GM12864 (cell line): Measurements from ENCODE around the gene CALM3.

Experiments
- DNase-seq: peaks from one replicate; pipeline ENCODE4 v3.0.0-alpha.2; 2011; ENCODE audit warnings: low read depth
- H3K4me3 ChIP-seq: 2 replicates; pipeline ENCODE4 v1.5.1; 2011; ENCODE audit warnings: mild to moderate bottlenecking, low read depth, low read length, control low read depth
- CTCF ChIP-seq: IDR thresholded peaks from 2 replicates; pipeline ENCODE4 v1.5.1; 2011; ENCODE audit warnings: low read depth, mild to moderate bottlenecking, moderate library complexity, low read length, control low read depth, inconsistent platforms; ENCODE audit errors: missing control alignments

The CALM3 gene

GRCh38 chr19:46571495-46571894 lies 29.6 kb upstream of the CALM3 start:
- TF ChIP-seq CTCF = no peak
- H3K4me3 ChIP-seq = no peak overlapping the region
- no peak for DNase-seq

GRCh38 chr19:46573679-46574498 lies 27.2 kb upstream of the CALM3 start:
- no peak for TF ChIP-seq CTCF
- no peak for DNase-seq
- no peak overlapping the region for H3K4me3 ChIP-seq

GRCh38 chr19:46574533-46574932 lies 26.6 kb upstream of the CALM3 start:
- no peak overlapping the region for H3K4me3 ChIP-seq
- no peak for DNase-seq
- no peak for TF ChIP-seq CTCF

GRCh38 chr19:46578450-46578849 lies 22.7 kb upstream of the CALM3 start:
- no peak for TF ChIP-seq CTCF
- no peak for DNase-seq
- no peak overlapping the region for H3K4me3 ChIP-seq

GRCh38 chr19:46579361-46579879 lies 21.7 kb upstream of the CALM3 start:
- H3K4me3 ChIP-seq = no peak overlapping the region
- TF ChIP-seq CTCF = peak; percentile 75
- DNase-seq = no peak

GRCh38 chr19:46580247-46580646 lies 20.9 kb upstream of the CALM3 start:
- no peak overlapping the region for H3K4me3 ChIP-seq
- DNase-seq = no peak
- no peak for TF ChIP-seq CTCF

- H3K4me3 ChIP-seq = no peak overlapping the region
- DNase-seq = no peak
- no peak for TF ChIP-seq CTCF
Measured at GRCh38 chr19:46585539-46585938, 15.6 kb upstream of the CALM3 start.
